H9 (cell line): Measurements from ENCODE around the gene S100A7A. TPM values are rescaled to one million over a fixed set of nuclear protein-coding genes. Genes with fewer than 3 reads are reported as not detected.

Experiments
- DNase-seq: peaks from one replicate; pipeline ENCODE4 v3.0.0-alpha.2; 2017
- H2AFZ ChIP-seq: one replicate; pipeline ENCODE4 v1.6.1; 2013; ENCODE audit warnings: mild to moderate bottlenecking, low read length, control low read depth, moderate library complexity
- H2AK5ac ChIP-seq: 2 replicates; pipeline ENCODE4 v1.6.1; 2013; ENCODE audit warnings: low read length, control low read depth, mixed read lengths; ENCODE audit not compliant: insufficient read length
- H2BK120ac ChIP-seq: one replicate; pipeline ENCODE4 v1.6.1; 2013; ENCODE audit warnings: low read depth, mild to moderate bottlenecking, low read length, control low read depth, inconsistent platforms; ENCODE audit not compliant: poor library complexity, severe bottlenecking
- H2BK12ac ChIP-seq: 2 replicates; pipeline ENCODE4 v1.6.1; 2013; ENCODE audit warnings: low read length, control low read depth, mixed read lengths, low read depth; ENCODE audit not compliant: insufficient read length
- H2BK15ac ChIP-seq: 2 replicates; pipeline ENCODE4 v1.6.1; 2013; ENCODE audit warnings: low read depth, low read length, control low read depth
- H2BK20ac ChIP-seq: one replicate; pipeline ENCODE4 v1.6.1; 2013; ENCODE audit warnings: low read depth, mild to moderate bottlenecking, low read length, control low read depth, inconsistent platforms; ENCODE audit not compliant: poor library complexity, severe bottlenecking
- H2BK5ac ChIP-seq: 2 replicates; pipeline ENCODE4 v1.6.1; 2013; ENCODE audit warnings: low read length, control low read depth, mixed read lengths; ENCODE audit not compliant: insufficient read length
- H3K14ac ChIP-seq: 2 replicates; pipeline ENCODE4 v1.6.1; 2013; ENCODE audit warnings: low read length, control low read depth; ENCODE audit not compliant: insufficient read depth
- H3K18ac ChIP-seq: 2 replicates; pipeline ENCODE4 v1.6.1; 2013; ENCODE audit warnings: low read depth, mild to moderate bottlenecking, mixed read lengths, low read length, control low read depth; ENCODE audit not compliant: insufficient read length
- H3K23ac ChIP-seq: 2 replicates; pipeline ENCODE4 v1.6.1; 2013; ENCODE audit warnings: low read length, control low read depth, mixed read lengths, low read depth; ENCODE audit not compliant: insufficient read length
- H3K23me2 ChIP-seq: 2 replicates; pipeline ENCODE4 v1.6.1; 2013; ENCODE audit warnings: low read depth, mild to moderate bottlenecking, mixed read lengths, low read length, control low read depth; ENCODE audit not compliant: insufficient read length, poor library complexity, severe bottlenecking
- H3K27ac ChIP-seq: 2 replicates; pipeline ENCODE4 v1.5.1; 2013; ENCODE audit warnings: low read length, control low read depth, mixed read lengths, low read depth; ENCODE audit not compliant: insufficient read length
- H3K27me3 ChIP-seq: 2 replicates; pipeline ENCODE4 v1.6.1; 2013; ENCODE audit warnings: low read length, control low read depth, inconsistent platforms; ENCODE audit not compliant: insufficient read depth
- H3K4ac ChIP-seq: 2 replicates; pipeline ENCODE4 v1.6.1; 2013; ENCODE audit warnings: low read depth, mild to moderate bottlenecking, control low read depth, inconsistent platforms, low read length, moderate library complexity
- H3K4me1 ChIP-seq: 2 replicates; pipeline ENCODE4 v1.6.1; 2013; ENCODE audit warnings: low read length, control low read depth, inconsistent platforms; ENCODE audit not compliant: insufficient read depth
- H3K4me2 ChIP-seq: 2 replicates; pipeline ENCODE4 v1.6.1; 2013; ENCODE audit warnings: low read length, control low read depth, mixed read lengths; ENCODE audit not compliant: insufficient read length, insufficient read depth
- H3K56ac ChIP-seq: 2 replicates; pipeline ENCODE4 v1.6.1; 2013; ENCODE audit warnings: low read depth, mild to moderate bottlenecking, mixed read lengths, low read length, control low read depth; ENCODE audit not compliant: insufficient read length
- H3K79me1 ChIP-seq: 2 replicates; pipeline ENCODE4 v1.6.1; 2013; ENCODE audit warnings: low read depth, mild to moderate bottlenecking, moderate library complexity, low read length, control low read depth, inconsistent platforms; ENCODE audit not compliant: insufficient read depth, poor library complexity, severe bottlenecking
- H3K79me2 ChIP-seq: 2 replicates; pipeline ENCODE4 v1.6.1; 2013; ENCODE audit warnings: low read length, control low read depth, inconsistent platforms; ENCODE audit not compliant: insufficient read depth
- H3K9ac ChIP-seq: 2 replicates; pipeline ENCODE4 v1.6.1; 2013; ENCODE audit warnings: low read length, control low read depth, mixed read lengths; ENCODE audit not compliant: insufficient read length; ENCODE audit errors: extremely low read depth
- H3K9me3 ChIP-seq: one replicate; pipeline ENCODE4 v1.6.1; 2013; ENCODE audit warnings: low read depth, low read length, inconsistent platforms; ENCODE audit not compliant: control insufficient read depth
- H3T11ph ChIP-seq: one replicate; pipeline ENCODE4 v1.6.1; 2013; ENCODE audit warnings: mild to moderate bottlenecking, low read length, control low read depth, inconsistent platforms
- H4K20me1 ChIP-seq: one replicate; pipeline ENCODE4 v1.6.1; 2013; ENCODE audit not compliant: control insufficient read depth, insufficient read length, insufficient read depth
- H4K5ac ChIP-seq: 2 replicates; pipeline ENCODE4 v1.6.1; 2013; ENCODE audit warnings: low read depth, mild to moderate bottlenecking, mixed read lengths, low read length, control low read depth; ENCODE audit not compliant: insufficient read length
- H4K8ac ChIP-seq: replicated peaks from 2 replicates; pipeline ENCODE4 v1.6.1; 2013; ENCODE audit warnings: low read length, control low read depth, mixed read lengths, low read depth; ENCODE audit not compliant: insufficient read length
- H4K91ac ChIP-seq: 2 replicates; pipeline ENCODE4 v1.6.1; 2013; ENCODE audit warnings: low read depth, mild to moderate bottlenecking, moderate library complexity, mixed read lengths, low read length, control low read depth; ENCODE audit not compliant: insufficient read length
- H3K27ac Mint-ChIP-seq, 3 experiments: 2 replicates in 2 of 3; 3 replicates in 1 of 3; pipeline ENCODE4 v1.8.0; 2020 to 2021; ENCODE audit warnings: mixed read lengths in 3 of 3, mild to moderate bottlenecking in 1 of 3, moderate library complexity in 1 of 3
- H3K27me3 Mint-ChIP-seq: 2 replicates; pipeline ENCODE4 v1.8.0; 2021; ENCODE audit warnings: low read depth, mild to moderate bottlenecking, moderate library complexity, mixed read lengths
- H3K36me3 Mint-ChIP-seq, 3 experiments: 2 replicates in 2 of 3; 3 replicates in 1 of 3; pipeline ENCODE4 v1.8.0; 2020 to 2021; ENCODE audit warnings: low read depth in 3 of 3, mixed read lengths in 3 of 3; ENCODE audit not compliant: insufficient read depth in 1 of 3
- H3K4me1 Mint-ChIP-seq, 2 experiments: 2 replicates each; pipeline ENCODE4 v1.8.0; 2020; ENCODE audit warnings: mixed read lengths in 2 of 2
- H3K4me3 Mint-ChIP-seq, 2 experiments: 2 replicates in 1 of 2; 3 replicates in 1 of 2; pipeline ENCODE4 v1.8.0; 2020 to 2021; ENCODE audit warnings: mild to moderate bottlenecking in 2 of 2, mixed read lengths in 2 of 2, moderate library complexity in 1 of 2
- H3K9me3 Mint-ChIP-seq, 2 experiments: 2 replicates in 1 of 2; 3 replicates in 1 of 2; pipeline ENCODE4 v1.8.0; 2020; ENCODE audit warnings: mild to moderate bottlenecking in 2 of 2, mixed read lengths in 2 of 2, moderate library complexity in 1 of 2
- WGBS: extraction: QIAGEN DNeasy Blood & Tissue Kit; methylation state at CpG from one replicate; pipeline ENCODE4 v1.1.7; 2013; ENCODE audit warnings: missing lambda C conversion rate, low lambda C conversion rate, mixed read lengths; ENCODE audit not compliant: insufficient read length; ENCODE audit errors: extremely low coverage; 5-methylcytosine and 5-hydroxymethylcytosine counted together
- total RNA-seq: library from RNA; stranded (reverse); gene quantifications from 2 replicates; pipeline ENCODE4 v1.2.1, GENCODE V29; 2021
- TF ChIP-seq, protein P1 (sequence below): fragments of 200-600 bp; sonication (generic); conservative IDR thresholded peaks from 3 replicates; pipeline ENCODE4 v1.8.0; 2021; ENCODE audit warnings: antibody characterized with exemption, mild to moderate bottlenecking

Gene S100A7A
- total RNA-seq, 1 experiment from 2014 or later, result not detected

DNA sequence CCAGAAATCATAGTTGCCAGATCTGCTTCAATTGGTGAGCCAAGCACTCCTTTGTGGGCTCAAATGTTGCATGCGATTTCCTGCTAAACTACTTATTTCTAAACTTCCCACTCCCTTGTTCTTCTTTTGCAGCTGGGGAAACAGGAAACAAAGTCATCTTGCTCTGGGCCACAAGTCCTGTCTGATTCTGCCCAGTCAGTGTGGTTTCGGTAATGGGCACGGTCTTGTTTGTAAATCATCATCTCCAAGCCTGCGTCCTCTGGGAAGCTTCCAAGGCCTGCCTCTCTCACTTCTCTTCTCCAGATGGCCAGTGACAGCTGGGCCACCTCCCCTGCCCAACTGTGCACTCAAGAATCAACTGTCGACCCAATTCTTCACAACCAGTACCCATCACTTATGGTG lies 29.8 kb upstream of the S100A7A start:
- TF ChIP-seq, protein P1, sequence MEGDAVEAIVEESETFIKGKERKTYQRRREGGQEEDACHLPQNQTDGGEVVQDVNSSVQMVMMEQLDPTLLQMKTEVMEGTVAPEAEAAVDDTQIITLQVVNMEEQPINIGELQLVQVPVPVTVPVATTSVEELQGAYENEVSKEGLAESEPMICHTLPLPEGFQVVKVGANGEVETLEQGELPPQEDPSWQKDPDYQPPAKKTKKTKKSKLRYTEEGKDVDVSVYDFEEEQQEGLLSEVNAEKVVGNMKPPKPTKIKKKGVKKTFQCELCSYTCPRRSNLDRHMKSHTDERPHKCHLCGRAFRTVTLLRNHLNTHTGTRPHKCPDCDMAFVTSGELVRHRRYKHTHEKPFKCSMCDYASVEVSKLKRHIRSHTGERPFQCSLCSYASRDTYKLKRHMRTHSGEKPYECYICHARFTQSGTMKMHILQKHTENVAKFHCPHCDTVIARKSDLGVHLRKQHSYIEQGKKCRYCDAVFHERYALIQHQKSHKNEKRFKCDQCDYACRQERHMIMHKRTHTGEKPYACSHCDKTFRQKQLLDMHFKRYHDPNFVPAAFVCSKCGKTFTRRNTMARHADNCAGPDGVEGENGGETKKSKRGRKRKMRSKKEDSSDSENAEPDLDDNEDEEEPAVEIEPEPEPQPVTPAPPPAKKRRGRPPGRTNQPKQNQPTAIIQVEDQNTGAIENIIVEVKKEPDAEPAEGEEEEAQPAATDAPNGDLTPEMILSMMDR, result no peak
- H2BK120ac ChIP-seq, result no peak overlapping the region
- peaks cover 3 to 12% of the 10 kb centered on the region in 2 experiments; a peak in 2 of 5 replicates for H3K9me3 Mint-ChIP-seq
- peaks cover 16% of the 10 kb centered on the region for H3K27me3 Mint-ChIP-seq
- no peak for DNase-seq
- no peaks in the 10 kb centered on the region for H3K27me3 ChIP-seq
- H3K9ac ChIP-seq, result no peak overlapping the region
- no peak overlapping the region for H4K5ac ChIP-seq
- no peaks in the 10 kb centered on the region for H3K36me3 Mint-ChIP-seq
- no peak overlapping the region for H3T11ph ChIP-seq
- H3K27ac ChIP-seq, result no peak overlapping the region
- H3K79me1 ChIP-seq, result no peaks in the 10 kb centered on the region
- H3K18ac ChIP-seq, result no peak overlapping the region
- no peaks in the 10 kb centered on the region for H3K9me3 ChIP-seq
- H4K91ac ChIP-seq, result no peak overlapping the region
- H3K4me1 Mint-ChIP-seq, result no peaks in the 10 kb centered on the region
- H3K27ac Mint-ChIP-seq, result peak overlapping the region in 1 of 3 experiments; percentile 36; a peak in 1 of 7 replicates
- no peak overlapping the region for H2AK5ac ChIP-seq
- no peak overlapping the region for H3K4me3 Mint-ChIP-seq
- no peak overlapping the region for H4K8ac ChIP-seq
- WGBS, result no CpG with 5 or more reads among the region's 5 CpGs
- no peak overlapping the region for H2BK12ac ChIP-seq
- H4K20me1 ChIP-seq, result no peaks in the 10 kb centered on the region
- no peak overlapping the region for H3K56ac ChIP-seq
- no peaks in the 10 kb centered on the region for H3K79me2 ChIP-seq
- H2BK5ac ChIP-seq, result no peak overlapping the region
- H3K4me1 ChIP-seq, result no peaks in the 10 kb centered on the region
- no peak overlapping the region for H2BK20ac ChIP-seq
- H2BK15ac ChIP-seq, result no peak overlapping the region
- H3K14ac ChIP-seq, result no peak overlapping the region
- no peak overlapping the region for H3K4ac ChIP-seq
- H2AFZ ChIP-seq, result no peak overlapping the region
- no peaks in the 10 kb centered on the region for H3K23me2 ChIP-seq
- H3K4me2 ChIP-seq, result no peak overlapping the region
- H3K23ac ChIP-seq, result no peak overlapping the region
